Measurements from ENCODE around the gene PITPNC1. TPM values are rescaled to one million over a fixed set of nuclear protein-coding genes. Genes with fewer than 3 reads are reported as not detected.

PITPNC1 gene
- total RNA-seq, 1 experiment from 2014 or later: 4.2 TPM

GRCh38 chr17:67623767-67624166 lies 246.7 kb downstream of the PITPNC1 start:
- peaks cover 25% of the 10 kb centered on the region for H3K4me1 ChIP-seq
- peaks cover 9% of the 10 kb centered on the region for H3K9me3 Mint-ChIP-seq (ENCODE audit: unreplicated experiment)
- ChIA-PET CTCF (interaction anchor here (0.6 kb wide), 1 partner anchor 245 kb away, joined by 3 read pairs; no protein-coding TSS in a partner anchor), POLR2A (no interaction called here)
- peaks cover 22% of the 10 kb centered on the region for H3K4me1 Mint-ChIP-seq (ENCODE audit: low read depth, unreplicated experiment)
- intact Hi-C loops (cut with micrococcal nuclease; ENCODE audit: unreplicated experiment): no loop called here
- DNase-seq: peak in 1 of 2 experiments; percentile 36
- H3K27me3 ChIP-seq (replicated peaks; ENCODE audit: control insufficient read depth, insufficient read depth, low read length): no peaks in the 10 kb centered on the region
- H3K36me3 ChIP-seq (ENCODE audit: control insufficient read depth, insufficient read depth, low read length): no peaks in the 10 kb centered on the region
- peak overlapping the region; percentile 87 for H3K27ac Mint-ChIP-seq (ENCODE audit: unreplicated experiment)
- no peaks in the 10 kb centered on the region for H3K9me3 ChIP-seq
- H3K4me3 Mint-ChIP-seq (ENCODE audit: unreplicated experiment): no peak overlapping the region
- no TSS peak for BruUV-seq (replicated peaks)
- no peaks in the 10 kb centered on the region for H3K27me3 Mint-ChIP-seq (ENCODE audit: insufficient read depth, unreplicated experiment)
- TF ChIP-seq CTCF (IDR thresholded peaks at IDR 0.05; ENCODE audit: insufficient read depth in 1 of 2, low read depth in 1 of 2, low read length in 1 of 2, severe bottlenecking in 1 of 2, unreplicated experiment in 1 of 2): no peak
- H3K36me3 Mint-ChIP-seq (ENCODE audit: insufficient read depth, unreplicated experiment): peaks cover 13% of the 10 kb centered on the region
- H3K4me3 ChIP-seq (ENCODE audit: low read depth, low read length): no peak overlapping the region

- Histone ChIP-seq H3K9me3 (no peaks in the 10 kb centered on the region), H3K36me3 (ENCODE audit: control insufficient read depth, insufficient read depth, low read length) (no peaks in the 10 kb centered on the region), H3K4me1 (peaks cover 25% of the 10 kb centered on the region), H3K4me3 (ENCODE audit: low read depth, low read length) (no peak overlapping the region), H3K27me3 (replicated peaks; ENCODE audit: control insufficient read depth, insufficient read depth, low read length) (no peaks in the 10 kb centered on the region)
- intact Hi-C loops (cut with micrococcal nuclease; ENCODE audit: unreplicated experiment): no loop called here
- POLR2A ChIA-PET: no interaction called here
- Mint-ChIP-seq H3K9me3 (ENCODE audit: unreplicated experiment) (peaks cover 9% of the 10 kb centered on the region), H3K4me1 (ENCODE audit: low read depth, unreplicated experiment) (peaks cover 22% of the 10 kb centered on the region), H3K36me3 (ENCODE audit: insufficient read depth, unreplicated experiment) (peaks cover 13% of the 10 kb centered on the region), H3K4me3 (ENCODE audit: unreplicated experiment) (no peak overlapping the region), H3K27me3 (ENCODE audit: insufficient read depth, unreplicated experiment) (no peaks in the 10 kb centered on the region), H3K27ac (ENCODE audit: unreplicated experiment) (peak overlapping the region; percentile 87)
- no peak for DNase-seq
- CTCF ChIA-PET: no interaction called here
- no peak for TF ChIP-seq CTCF (IDR thresholded peaks at IDR 0.05; ENCODE audit: insufficient read depth in 1 of 2, low read depth in 1 of 2, low read length in 1 of 2, severe bottlenecking in 1 of 2, unreplicated experiment in 1 of 2)
- BruUV-seq (replicated peaks): no TSS peak
Measured at GRCh38 chr17:67624886-67625656, 248.0 kb downstream of the PITPNC1 start.

- BruUV-seq (replicated peaks): no TSS peak
- H3K36me3 Mint-ChIP-seq (ENCODE audit: insufficient read depth, unreplicated experiment): peaks cover 13% of the 10 kb centered on the region
- Histone ChIP-seq H3K36me3 (ENCODE audit: control insufficient read depth, insufficient read depth, low read length) (no peaks in the 10 kb centered on the region), H3K4me3 (ENCODE audit: low read depth, low read length) (no peak overlapping the region), H3K4me1 (peaks cover 25% of the 10 kb centered on the region), H3K27me3 (replicated peaks; ENCODE audit: control insufficient read depth, insufficient read depth, low read length) (no peaks in the 10 kb centered on the region), H3K9me3 (no peaks in the 10 kb centered on the region)
- intact Hi-C loops (cut with micrococcal nuclease; ENCODE audit: unreplicated experiment): no loop called here
- peaks cover 9% of the 10 kb centered on the region for H3K9me3 Mint-ChIP-seq (ENCODE audit: unreplicated experiment)
- H3K27ac Mint-ChIP-seq (ENCODE audit: unreplicated experiment): peak overlapping the region; percentile 87
- DNase-seq: no peak
- ChIA-PET POLR2A (no interaction called here), CTCF (interaction anchor here (0.7 kb wide), 1 partner anchor 50 kb away, joined by 6 read pairs; no protein-coding TSS in a partner anchor)
- no peaks in the 10 kb centered on the region for H3K27me3 Mint-ChIP-seq (ENCODE audit: insufficient read depth, unreplicated experiment)
- no peak for TF ChIP-seq CTCF (IDR thresholded peaks at IDR 0.05; ENCODE audit: insufficient read depth in 1 of 2, low read depth in 1 of 2, low read length in 1 of 2, severe bottlenecking in 1 of 2, unreplicated experiment in 1 of 2)
- no peak overlapping the region for H3K4me3 Mint-ChIP-seq (ENCODE audit: unreplicated experiment)
- H3K4me1 Mint-ChIP-seq (ENCODE audit: low read depth, unreplicated experiment): peaks cover 22% of the 10 kb centered on the region
Measured at GRCh38 chr17:67625971-67626370, 248.9 kb downstream of the PITPNC1 start.
